SIG-M5 (cell line): ENCODE measurements around the gene PROX2.

Experiments
- DNase-seq: peaks from one replicate; lab custom pipeline; 2025; lab: John Stamatoyannopoulos, UW

PROX2 gene

GRCh38 chr14:74875941-74876913, at the start of gene PROX2:
Gene PROX2, minus strand, starts transcription at chr14:74876145. Its CDS starts 12,311 bp downstream, at chr14:74863834.
- DNase-seq = no peak

GRCh38 chr14:74924061-74924460, 48.1 kb upstream of the PROX2 start:
- no peak for DNase-seq

GRCh38 chr14:74922752-74923401, 46.9 kb upstream of the PROX2 start, which contains the start of gene RPS6KL1:
Gene RPS6KL1, minus strand, starts transcription at chr14:74923260. Its CDS starts 1,719 bp downstream, at chr14:74921541.
- DNase-seq = no peak

- no peak for DNase-seq
These were observed 46.2 kb upstream of the PROX2 start for GRCh38 chr14:74921987-74922751.

- no peak for DNase-seq
These were observed 45.2 kb upstream of the PROX2 start for GRCh38 chr14:74921053-74921620.

GRCh38 chr14:74920281-74920680, 44.3 kb upstream of the PROX2 start:
- DNase-seq = no peak

GRCh38 chr14:74919421-74920165, 43.6 kb upstream of the PROX2 start:
- no peak for DNase-seq

GRCh38 chr14:74918380-74918779, 42.4 kb upstream of the PROX2 start:
- DNase-seq = no peak

GRCh38 chr14:74917646-74918081, 41.7 kb upstream of the PROX2 start:
- DNase-seq = no peak

- no peak for DNase-seq
These were observed 41.2 kb upstream of the PROX2 start for GRCh38 chr14:74917178-74917543.

- no peak for DNase-seq
These were observed 39.9 kb upstream of the PROX2 start for GRCh38 chr14:74915826-74916225.

- no peak for DNase-seq
These were observed 39.5 kb upstream of the PROX2 start for GRCh38 chr14:74915426-74915825.

GRCh38 chr14:74913986-74914573, 38.1 kb upstream of the PROX2 start:
- DNase-seq = no peak

GRCh38 chr14:74913393-74913910, 37.5 kb upstream of the PROX2 start:
- no peak for DNase-seq

- DNase-seq = no peak
These were observed 36.9 kb upstream of the PROX2 start for GRCh38 chr14:74912801-74913200.

GRCh38 chr14:74912111-74912510, 36.2 kb upstream of the PROX2 start:
- DNase-seq = no peak

GRCh38 chr14:74911704-74912103, 35.8 kb upstream of the PROX2 start:
- no peak for DNase-seq

GRCh38 chr14:74911221-74911620, 35.3 kb upstream of the PROX2 start:
- DNase-seq = no peak

- DNase-seq = no peak
These were observed 34.6 kb upstream of the PROX2 start for GRCh38 chr14:74910556-74910955.

GRCh38 chr14:74909911-74910310, 34.0 kb upstream of the PROX2 start:
- DNase-seq = no peak

- DNase-seq = no peak
These were observed 33.6 kb upstream of the PROX2 start for GRCh38 chr14:74909501-74909900.
